Cardiac septum (tissue), 1 donor: ENCODE data around the gene VWF. TPM values are rescaled to one million over a fixed set of nuclear protein-coding genes. Genes with fewer than 3 reads are reported as not detected.
"Not testable (repeated sequence)": the region's sequence is repeated elsewhere in the genome, so short reads cannot be mapped to it uniquely, and the experiment has no call there.

Experiments used
- DNase-seq: peaks from one replicate; pipeline ENCODE4 v3.0.0-alpha.2; 2020; ENCODE audit warnings: low spot score
- intact Hi-C: fragments of 100-400 bp; cut with DNase I; formaldehyde crosslinking; loops from one replicate; pipeline ENCODE4 v1.14.0; 2022
- total RNA-seq: library from RNA; stranded (reverse); fragmentation: NEBNext Ultra II Directional; extraction: Animal tissue kit (Norgen Biotek cat#: 25700); gene quantifications from one replicate; pipeline ENCODE4 v1.2.1, GENCODE V29; 2021
- donor health status: DM: no; HTN: no; CAD: no.

Gene VWF
- total RNA-seq, 1 donor from 2014 or later, result 350 TPM

DNA sequence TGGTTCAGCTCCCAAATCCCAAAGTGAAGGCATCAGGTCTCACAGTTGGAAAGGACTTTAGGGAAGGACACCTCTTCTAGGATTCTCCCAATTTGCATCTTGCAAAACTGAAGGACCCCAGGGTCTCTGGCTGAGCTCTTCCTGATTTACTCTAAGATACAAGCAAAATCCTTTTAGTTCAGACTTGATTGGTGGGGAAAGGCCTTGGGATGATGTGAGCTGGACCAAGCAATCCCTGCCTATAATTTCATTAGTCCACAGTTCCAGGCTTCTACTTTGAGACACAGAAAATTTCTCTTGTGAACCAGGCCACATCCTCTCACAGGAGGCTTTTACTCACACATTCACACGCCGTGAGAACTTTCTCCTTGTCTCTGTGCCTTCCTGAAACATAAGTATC lies 23.6 kb upstream of the VWF start:
- no peak for DNase-seq
- intact Hi-C loops, result no loop called here

DNA sequence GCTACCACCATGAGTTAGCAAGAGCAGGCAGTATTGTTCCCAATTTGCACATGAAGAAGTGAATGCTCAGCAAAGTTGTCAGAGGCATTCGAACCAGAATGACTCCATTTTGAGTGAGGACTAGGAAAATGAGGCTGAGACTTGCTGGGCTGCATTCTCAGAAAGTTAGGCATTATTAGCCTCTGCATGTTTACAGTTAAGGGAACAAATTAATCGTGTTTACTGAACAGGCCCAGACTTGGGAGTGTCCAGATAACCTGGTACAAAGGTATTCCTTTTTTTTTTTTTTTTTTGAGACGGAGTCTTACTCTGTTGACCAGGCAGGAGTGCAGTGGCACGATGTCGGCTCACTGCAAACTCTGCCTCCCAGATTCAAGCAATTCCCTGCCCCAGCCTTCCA lies 22.5 kb upstream of the VWF start:
- intact Hi-C loops, result no loop called here
- DNase-seq, result no peak

DNA sequence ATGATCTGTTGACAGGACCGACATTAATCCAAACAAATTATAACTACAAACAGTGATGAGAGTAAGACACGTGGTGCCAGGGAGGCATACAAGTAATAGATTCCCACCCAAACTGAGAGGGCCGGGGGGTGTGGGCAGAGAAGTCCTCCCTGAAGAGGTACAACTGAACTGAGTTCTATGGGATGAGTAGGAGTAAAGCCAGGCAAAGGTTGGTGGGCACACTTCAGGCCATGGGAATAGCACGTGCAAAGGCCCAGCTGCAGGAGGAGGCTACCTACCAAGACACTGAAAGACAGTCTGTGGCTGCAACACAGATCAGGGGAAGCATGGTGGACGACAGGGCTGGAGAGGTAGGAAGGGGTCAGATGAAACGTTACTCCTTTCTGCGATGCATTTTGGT lies 22.0 kb upstream of the VWF start:
- no peak for DNase-seq
- intact Hi-C loops, result no loop called here

DNA sequence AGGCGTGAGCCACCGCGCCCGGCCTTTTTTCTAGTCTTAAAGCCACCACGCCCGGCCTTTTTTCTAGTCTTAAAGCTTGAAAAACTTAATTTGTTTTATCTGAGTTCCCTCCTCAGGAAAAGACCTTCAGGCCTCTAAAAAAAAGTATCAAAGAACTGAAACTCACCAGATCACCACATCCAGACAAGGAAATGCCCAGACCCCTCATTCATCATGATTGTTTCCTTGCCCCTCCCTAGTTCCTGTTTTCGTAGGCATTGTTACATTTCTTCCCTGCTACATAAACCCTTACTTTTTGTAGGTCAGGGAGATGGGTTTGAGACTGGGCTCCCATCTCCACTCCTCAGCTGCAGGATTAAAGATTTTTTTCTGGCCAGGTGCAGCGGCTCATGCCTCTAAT lies 21.1 kb upstream of the VWF start:
- intact Hi-C loops, result no loop called here
- DNase-seq, result no peak

DNA sequence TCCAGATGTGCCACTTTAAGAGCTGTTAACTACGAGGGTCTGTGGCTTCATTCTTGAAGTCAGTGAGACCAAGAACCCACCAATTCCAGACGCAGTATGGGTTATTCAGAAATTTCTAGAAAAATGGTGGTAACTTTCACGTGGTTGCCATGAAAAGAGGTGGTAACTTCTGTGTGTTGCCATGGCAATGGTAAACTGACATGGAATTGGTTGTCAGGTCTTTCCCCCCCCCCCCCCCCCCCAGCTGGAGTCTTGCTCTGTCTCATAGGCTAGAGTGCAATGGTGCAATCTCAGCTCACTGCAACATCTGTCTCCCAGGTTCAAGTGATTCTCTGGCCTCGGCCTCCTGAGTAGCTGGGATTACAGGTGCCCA lies 18.8 kb upstream of the VWF start:
- intact Hi-C loops, result no loop called here
- DNase-seq, result no peak

DNA sequence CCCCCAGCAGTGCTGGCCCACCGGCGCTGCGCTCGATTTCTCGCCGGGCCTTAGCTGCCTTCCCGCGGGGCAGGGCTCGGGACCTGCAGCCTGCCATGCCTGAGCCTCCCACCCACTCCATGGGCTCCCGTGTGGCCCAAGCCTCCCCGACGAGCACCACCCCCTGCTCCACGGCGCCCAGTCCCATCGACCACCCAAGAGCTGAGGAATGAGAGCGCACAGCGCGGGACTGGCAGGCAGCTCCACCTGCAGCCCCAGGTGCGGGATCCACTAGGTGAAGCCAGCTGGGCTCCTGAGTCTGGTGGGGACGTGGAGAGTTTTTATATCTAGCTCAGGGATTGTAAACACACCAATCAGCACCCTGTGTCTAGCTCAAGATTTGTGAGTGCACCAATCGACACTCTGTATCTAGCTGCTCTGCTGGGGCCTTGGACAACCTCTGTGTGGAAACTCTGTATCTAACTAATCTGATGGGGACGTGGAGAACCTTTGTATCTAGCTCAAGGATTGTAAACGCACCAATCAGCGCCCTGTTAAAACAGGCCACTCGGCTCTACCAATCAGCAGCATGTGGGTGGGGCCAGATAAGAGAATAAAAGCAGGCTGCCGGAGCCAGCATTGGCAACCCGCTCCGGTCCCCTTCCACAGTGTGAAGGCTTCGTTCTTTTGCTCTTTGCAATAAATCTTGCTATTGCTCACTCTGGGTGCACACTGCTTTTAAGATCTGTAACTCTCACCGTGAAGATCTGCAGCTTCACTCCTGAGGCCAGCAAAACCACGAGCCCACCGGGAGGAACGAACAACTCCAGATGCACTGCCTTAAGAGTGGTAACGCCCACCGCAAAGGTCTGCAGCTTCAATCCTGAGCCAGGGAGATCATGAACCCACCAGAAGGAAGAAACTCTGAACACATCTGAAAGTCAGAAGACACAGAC lies 18.2 kb upstream of the VWF start:
- DNase-seq, intact Hi-C loops: not testable (repeated sequence)

DNA sequence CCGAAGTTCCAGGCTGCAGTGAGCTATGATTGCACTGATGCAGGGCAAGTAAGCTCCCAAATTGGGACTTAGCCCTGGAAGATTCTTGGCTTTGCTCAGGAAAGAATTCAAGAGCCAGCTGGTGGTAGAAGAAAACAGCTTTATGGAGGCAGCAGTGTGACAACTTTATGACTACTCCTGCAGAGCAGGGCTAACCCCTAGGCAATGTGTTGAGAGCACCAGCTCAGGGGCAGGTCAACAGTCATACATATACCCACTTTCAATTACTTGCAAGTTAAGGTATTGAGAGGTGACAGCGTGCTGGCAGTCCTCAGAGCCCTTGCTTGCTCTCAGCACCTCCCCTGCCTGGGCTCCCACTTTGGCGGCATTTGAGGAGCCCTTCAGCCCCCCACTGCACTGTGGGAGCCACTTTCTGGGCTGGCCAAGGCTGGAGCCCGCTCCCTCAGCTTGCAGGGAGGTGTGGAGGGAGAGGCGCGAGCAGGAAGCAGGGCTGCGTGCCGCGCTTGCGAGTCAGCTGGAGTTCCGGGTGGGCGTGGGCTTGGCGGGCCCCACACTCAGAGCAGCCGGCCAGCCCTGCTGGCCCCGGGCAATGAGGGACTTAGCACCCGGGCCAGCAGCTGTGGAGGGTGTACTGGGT lies 17.4 kb upstream of the VWF start:
- DNase-seq, intact Hi-C loops: not testable (repeated sequence)

DNA sequence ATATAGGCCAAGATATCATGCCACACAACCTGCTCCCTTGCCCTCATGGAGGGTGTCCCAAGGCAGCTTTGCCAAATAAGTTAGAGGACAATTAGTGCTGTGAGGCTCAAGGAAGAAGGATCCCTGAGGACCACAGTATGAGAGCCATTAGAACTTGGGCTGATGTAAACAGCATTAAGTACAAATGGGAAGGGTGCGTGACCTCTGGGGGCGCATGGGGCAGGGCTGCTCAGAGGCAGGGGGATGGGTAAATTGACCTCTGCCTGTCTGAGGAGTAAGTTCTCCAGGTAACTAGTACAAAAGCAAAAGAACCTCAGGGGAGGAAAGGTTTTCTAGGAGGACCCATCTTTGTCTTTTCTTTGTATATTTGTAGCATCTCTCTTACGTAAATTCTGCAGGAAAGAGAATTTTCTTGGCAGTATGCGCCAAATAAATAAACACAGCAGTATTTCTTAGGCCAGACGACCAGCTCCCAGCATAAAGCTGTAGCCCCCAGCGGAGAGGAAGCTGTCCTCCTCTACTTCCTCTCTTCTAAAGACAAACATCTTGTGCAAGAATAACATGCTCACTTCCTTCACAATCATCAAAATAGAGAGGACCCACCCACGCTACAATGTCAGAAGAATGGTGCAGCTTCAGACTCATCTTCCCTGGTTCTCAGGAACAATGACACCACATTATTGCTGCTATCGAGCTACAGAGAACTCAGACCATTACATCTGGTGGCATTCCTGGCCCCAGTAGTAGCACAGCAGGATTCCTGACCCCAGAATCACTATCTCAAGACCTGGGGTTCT lies 16.4 kb upstream of the VWF start:
- intact Hi-C loops, result no loop called here
- no peak for DNase-seq

DNA sequence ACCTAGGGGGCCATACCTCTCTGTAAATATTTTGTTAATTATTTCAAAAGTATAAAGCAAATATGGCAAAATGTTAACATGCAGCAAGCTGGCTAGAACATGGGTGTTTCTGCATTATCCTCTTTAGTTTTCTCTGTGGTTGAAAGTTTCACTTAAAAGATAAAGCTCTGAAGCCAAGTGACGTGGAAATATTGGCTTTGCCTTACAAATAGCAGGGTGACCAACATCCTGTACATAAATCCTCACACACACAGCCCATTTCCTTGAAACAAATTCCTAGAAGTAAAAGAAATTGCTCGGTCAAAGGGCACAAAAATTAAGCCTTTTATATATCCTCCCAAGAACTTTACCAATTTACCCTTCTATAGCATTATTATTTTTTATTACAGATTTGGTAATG lies 10.6 kb upstream of the VWF start:
- intact Hi-C loops, result no loop called here
- DNase-seq, result no peak

DNA sequence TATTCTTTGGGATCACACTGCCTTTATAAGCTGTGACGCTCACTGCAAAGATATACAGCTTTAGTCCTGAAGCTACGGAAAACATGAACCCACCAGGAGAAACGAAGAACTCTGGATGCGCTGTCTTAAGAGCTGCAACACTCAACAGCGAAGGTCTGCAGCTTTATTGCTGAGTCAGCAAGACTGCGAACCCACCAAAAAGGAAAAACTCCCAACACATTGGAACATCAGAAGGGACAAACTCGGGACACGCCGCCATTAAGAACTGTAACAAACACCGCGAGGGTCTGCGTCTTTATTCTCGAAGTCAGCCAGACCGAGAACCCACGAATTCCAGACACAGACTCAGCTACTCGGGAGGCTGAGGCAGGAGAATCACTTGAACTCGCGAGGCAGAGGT lies 9.2 kb upstream of the VWF start:
- DNase-seq, result no peak
- intact Hi-C loops, result no loop called here

DNA sequence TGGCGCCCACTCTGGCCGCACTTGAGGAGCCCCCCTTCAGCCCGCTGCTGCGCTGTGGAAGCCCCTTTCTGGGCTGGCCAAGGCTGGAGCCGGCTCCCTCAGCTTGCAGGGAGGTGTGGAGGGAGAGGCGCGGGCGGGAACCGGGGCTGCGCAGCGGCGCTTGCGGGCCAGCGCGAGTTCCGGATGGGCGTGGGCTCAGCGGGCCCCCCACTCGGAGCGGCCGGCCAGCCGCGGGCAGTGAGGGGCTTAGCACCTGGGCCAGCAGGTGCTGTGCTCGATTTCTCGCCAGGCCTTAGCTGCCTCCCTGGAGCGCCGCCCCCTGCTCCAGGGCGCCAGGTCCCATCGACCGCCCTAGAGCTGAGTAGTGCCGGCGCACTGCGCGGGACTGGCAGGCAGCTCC lies 8.0 kb upstream of the VWF start:
- DNase-seq, result no peak

DNA sequence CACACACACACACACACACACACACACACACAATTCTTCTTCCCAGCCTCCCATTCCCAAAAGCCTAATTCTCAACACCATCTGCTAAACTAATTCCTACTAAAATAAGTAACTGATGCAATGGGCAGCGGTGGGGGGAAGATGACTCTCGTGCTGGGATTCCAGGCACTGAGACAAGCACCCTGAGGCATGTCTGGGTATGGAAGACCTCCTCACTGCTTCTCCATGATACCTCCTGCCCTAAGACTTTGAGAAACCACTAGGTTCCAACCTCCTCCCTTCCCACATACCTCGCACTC lies 789 bp upstream of the VWF start:
- intact Hi-C loops, result no loop called here
- DNase-seq, result no peak

More for the DNA sequence above, 8.0 kb upstream of the VWF start:
- intact Hi-C loops, result no loop called here

DNA sequence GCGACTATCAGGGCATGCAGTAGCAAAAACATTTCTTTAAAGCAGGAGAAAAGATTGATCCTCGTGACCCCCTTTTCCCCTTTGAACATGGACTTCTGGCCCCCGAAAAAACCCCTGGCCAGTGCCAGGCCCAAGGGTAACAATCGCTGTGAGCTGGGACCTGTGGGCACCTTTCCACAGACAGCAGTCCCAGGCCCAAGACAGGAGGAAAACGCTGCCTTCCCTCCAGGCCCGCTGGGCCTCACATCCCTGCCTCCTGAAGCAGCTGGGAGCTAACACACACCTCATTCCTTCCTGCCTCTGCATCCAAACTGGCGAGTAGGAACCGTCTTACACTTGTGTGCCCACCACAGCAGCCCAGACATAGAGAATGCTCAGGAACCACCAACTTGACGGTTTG lies 1.2 kb downstream of the VWF start:
- intact Hi-C loops, result loop anchor here (5.0 kb wide), 1 partner anchor 46 kb away; no protein-coding TSS in a partner anchor
- DNase-seq, result no peak

DNA sequence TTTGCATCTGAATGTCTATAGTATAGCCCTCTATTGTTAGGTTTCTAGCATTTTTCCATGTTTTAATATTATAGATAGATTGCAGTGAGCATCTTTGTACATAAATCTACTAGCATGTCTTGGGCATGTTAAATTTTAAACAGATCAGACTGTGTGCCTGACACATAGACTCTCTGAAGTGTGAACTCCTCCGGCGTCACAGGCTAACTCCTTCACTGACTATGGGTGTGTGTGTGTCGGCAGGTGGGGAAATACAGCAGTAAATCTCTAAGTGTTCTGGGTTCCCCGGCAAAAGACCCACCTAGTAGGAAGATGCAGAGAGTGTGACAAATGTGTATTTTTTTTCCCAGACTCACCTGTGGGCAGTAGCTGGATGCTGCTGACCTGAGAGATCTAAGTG lies 2.3 kb downstream of the VWF start:
- intact Hi-C loops, result loop anchor here (5.0 kb wide), 1 partner anchor 45 kb away; no protein-coding TSS in a partner anchor

DNA sequence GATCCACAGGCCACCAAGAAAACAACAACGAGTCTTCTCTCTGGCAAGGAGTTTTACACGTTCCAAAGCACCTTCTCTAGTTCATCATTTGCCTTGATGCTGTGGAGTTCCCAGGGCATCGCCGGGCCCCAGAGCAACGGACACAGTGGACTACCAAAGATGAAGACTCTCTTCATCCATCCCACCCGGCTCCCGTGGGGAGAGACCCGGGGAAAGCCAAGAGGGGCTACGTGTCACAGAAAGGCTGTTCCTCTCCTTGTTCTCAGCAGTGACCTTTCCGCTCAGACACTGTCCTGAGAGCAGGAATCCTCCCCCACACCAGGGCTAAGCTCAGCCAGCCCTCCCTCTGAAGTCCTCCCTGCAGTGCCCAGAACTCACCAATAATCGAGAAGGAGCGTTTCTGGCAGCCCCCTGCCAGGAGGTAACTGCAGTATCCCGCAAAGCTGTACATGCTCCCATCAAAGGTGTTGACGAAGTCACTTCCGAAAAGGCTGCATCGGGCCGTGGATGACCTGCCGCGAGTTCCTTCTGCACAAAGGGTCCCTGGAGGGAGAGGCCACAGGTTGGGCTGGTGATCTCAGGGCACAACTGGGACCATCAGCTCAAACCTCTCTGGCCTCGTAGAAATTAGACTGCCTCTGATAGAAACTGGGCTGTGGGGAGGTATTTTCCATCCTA lies 3.5 kb downstream of the VWF start:
- no peak for DNase-seq
- intact Hi-C loops, result loop anchor here (5.0 kb wide), 1 partner anchor 44 kb away; no protein-coding TSS in a partner anchor

More for the DNA sequence above, 2.3 kb downstream of the VWF start:
- DNase-seq, result no peak

DNA sequence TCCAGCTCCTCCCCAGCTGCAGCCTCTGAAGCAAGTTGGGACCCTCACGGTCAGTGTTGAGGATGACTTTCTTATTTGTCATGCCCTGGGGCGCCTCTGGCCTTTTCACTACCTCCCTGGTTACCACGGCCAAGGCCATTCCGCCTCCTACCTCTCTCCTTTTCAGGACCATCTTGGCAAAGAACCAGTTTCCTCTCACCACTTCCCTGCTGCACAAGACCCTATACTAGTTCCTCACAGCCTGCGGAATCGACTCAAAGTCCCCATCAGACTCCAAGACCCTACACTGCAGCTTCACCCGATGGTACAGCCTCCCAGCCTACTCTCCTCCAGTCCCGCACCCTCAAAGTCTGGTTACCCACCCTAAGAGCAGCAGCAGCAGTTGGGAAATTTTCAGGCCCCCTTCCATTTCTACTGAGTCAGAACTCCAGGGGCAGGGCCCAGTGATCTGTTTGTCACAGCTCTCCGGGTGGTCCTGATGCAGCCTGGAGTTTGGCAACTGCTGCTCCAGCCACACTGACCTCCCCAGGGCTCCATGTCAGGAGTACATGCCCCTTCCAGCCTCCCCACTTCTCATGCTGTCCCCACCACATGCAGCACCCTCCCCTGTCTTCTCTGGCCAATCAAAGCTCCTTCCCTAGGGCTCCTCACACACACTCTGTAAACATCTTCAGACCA lies 5.4 kb downstream of the VWF start:
- intact Hi-C loops, result no loop called here
- no peak for DNase-seq

DNA sequence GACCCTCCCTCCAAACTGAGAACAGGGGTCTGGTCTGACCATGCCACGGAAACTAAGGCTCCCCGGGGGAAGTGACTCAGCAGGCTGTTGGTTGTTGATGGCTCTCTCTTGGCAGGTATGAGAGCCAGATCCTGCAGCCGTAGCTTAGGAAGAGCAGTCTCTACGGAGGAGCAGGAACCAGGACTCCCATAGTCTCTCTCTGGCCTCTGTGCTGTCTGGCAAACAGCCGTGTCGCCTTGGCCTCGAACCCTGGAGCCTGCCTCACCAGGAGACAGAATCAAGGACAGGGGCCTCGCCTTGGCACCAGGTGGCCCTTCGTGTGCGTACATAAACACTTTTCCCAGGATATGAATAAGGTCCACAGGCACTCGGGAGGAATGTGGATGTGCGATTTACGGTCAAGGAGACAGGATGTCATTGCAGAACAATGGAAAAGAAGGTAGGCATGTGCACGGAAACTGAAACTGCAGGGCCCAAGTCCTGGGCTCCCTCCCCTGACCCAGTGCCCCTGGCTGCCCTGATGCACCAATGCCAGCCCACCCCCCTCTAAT lies 7.9 kb downstream of the VWF start:
- no peak for DNase-seq

DNA sequence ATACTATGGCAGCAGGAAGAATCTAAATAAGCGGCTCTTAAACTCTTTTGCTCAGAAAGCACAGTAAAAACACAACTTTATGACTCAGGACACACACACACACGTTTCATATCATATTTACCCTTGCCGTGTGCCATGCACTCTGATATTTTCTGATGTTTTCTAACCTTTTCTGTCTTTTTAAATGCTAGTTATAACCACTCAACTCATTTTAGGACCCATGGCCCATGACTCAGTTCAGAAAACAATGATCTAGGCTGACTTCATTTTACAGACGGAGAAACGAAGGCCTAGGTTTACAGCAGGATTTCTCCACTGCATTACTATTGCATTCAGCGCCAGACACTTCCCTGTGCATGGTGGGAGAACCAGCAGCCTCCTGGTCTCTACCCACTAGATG lies 9.1 kb downstream of the VWF start:
- intact Hi-C loops, result no loop called here
- DNase-seq, result no peak

More for the DNA sequence above, 7.9 kb downstream of the VWF start:
- intact Hi-C loops, result no loop called here

DNA sequence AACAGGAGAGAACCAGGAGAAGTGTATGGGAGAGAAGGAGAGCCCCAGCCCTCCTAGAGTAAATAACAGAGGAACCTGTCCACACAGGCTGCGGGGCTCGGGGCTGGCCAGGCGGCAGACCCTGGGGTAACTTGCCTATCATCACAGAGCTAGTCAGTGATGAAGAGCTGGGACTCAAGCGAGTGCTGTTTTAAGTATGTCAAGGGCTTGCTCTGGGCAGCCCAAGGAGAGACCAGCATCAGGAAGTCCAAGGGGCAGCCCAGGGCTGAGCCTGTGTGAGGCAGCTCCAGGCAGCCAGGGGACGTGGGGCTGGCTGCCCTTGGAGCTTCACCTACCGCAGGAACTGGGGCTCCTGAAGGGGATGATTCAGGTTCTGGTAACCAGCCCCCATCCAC lies 10.0 kb downstream of the VWF start:
- intact Hi-C loops, result no loop called here
- DNase-seq, result no peak
